Sigmoid colon (tissue), 4 donors: ENCODE data around the gene TRMT61B.

ENCODE experiments used
- POLR2AphosphoS5 ChIP-seq, 4 donors: sonication (generic); formaldehyde crosslinking; IDR thresholded peaks; one replicate each; pipeline ENCODE4 v1.6.1; 2017; ENCODE audit warnings: antibody characterized with exemption in 4 of 4
- TF ChIP-seq, protein P1 (sequence below), 4 experiments: fragments of 450-650 bp in 3 of 4; fragments of 200-600 bp in 1 of 4; IDR thresholded peaks; one replicate each; pipeline ENCODE4 v1.5.1; 2016 to 2019; ENCODE audit warnings: antibody characterized with exemption in 4 of 4, mild to moderate bottlenecking in 3 of 4, moderate library complexity in 2 of 4

DNA sequence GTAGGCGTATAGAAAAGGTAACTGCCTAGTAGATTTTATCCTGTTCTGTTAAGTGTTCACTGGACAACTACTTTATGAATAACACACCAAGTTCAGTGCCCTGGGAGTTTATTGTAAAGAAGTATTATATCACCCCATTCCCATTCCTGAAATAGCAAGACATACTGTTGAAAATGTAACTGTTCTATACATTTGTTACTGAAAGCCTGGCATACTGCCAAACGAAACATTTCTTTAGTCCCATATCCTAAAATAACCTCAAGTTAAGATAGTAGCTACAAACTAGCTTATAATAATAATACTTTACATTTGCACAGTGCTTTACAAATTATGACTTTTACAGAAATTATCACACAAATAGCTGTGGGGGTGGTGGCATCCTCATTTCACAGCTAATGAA is 34.3 kb downstream of the TRMT61B start:
- TF ChIP-seq POLR2AphosphoS5 (IDR thresholded peaks at IDR 0.05): no peak
- TF ChIP-seq, protein P1, sequence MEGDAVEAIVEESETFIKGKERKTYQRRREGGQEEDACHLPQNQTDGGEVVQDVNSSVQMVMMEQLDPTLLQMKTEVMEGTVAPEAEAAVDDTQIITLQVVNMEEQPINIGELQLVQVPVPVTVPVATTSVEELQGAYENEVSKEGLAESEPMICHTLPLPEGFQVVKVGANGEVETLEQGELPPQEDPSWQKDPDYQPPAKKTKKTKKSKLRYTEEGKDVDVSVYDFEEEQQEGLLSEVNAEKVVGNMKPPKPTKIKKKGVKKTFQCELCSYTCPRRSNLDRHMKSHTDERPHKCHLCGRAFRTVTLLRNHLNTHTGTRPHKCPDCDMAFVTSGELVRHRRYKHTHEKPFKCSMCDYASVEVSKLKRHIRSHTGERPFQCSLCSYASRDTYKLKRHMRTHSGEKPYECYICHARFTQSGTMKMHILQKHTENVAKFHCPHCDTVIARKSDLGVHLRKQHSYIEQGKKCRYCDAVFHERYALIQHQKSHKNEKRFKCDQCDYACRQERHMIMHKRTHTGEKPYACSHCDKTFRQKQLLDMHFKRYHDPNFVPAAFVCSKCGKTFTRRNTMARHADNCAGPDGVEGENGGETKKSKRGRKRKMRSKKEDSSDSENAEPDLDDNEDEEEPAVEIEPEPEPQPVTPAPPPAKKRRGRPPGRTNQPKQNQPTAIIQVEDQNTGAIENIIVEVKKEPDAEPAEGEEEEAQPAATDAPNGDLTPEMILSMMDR (IDR thresholded peaks at IDR 0.05): no peak
